Umbilical cord (tissue), 2 donors: Measurements from ENCODE around the gene COPS9. TPM values are rescaled to one million over a fixed set of nuclear protein-coding genes. Genes with fewer than 3 reads are reported as not detected.
A peak's percentile ranks its signal among the peaks of the same experiment; 100 is the strongest.

ENCODE experiments used
- DNase-seq: peaks from one replicate; pipeline ENCODE4 v3.0.0-alpha.2; 2015; ENCODE audit warnings: low spot score
- total RNA-seq: library from RNA; depleted of rRNA; stranded (reverse); fragments of >200 nt; gene quantifications from one replicate; pipeline ENCODE4 v1.2.3, GENCODE V29; 2014; ENCODE audit warnings: low replicate concordance; ENCODE audit not compliant: insufficient read depth

COPS9 gene
- total RNA-seq, 1 donor from 2014 or later: 18.5 TPM

DNA sequence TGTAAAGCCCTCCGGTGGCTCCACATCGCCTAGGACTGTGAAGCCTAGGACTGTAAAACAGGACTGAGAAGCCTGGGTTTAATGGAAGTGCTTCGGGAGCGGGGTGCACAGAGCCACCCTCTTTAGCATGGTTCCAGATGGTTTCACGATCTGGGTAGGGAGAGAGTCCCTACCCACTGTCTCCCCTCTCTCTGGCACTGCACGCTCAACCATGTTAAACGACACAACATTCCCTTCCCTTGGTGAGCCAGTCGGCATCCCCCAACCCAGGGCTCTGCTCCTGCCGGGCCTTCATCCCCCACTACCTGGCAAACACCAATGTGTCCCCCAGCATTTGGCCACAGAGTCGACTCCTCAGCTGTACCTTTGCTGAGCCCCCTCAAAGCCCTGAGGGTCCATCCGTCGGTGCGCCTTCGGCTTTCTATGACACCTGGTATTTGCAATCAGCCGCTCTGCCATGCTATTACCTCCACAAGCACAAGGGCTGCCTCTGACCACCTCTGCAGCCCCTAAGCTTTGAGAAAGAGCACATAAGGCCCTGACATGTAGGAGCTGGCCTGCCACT, 1.1 kb downstream of the COPS9 start:
- DNase-seq: no peak

DNA sequence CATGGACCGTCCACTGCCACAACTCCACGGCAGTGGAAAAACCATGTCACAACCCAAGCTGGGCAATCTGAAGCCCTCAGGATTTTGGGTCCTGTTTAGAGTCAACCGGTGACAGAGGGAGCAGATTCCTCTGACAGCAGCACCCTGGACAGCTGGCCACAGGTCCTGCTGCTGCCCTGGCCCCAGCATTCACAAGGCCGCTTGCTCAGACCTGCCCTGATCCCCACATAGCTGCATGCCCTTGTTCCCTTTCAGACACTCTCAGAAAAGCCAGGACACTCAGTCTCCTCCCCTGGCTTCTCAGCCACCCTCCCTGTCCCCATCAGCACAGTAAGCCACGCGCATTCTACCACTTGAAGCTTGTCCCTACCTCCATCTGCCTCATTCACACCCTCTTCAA, 1.6 kb downstream of the COPS9 start:
- DNase-seq: no peak

DNA sequence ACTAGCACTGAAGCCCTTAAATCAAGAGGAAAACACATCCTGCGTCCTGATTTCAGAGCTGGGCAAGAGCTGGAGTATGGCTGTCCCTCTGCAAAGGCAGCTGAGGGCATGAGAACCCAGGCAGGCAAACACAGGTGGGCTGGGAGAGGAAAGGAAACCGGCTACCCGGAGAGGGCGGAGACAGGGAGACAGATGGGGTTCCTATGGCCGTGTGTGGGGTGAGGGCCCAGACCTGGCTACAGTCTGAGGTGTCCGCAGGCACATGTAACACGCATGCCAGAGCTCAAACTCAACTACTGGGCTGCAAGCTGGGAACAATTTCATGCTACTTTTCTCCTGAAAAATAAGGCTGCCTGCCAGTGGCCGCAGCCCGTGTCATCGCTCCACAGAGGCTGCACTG, 2.7 kb downstream of the COPS9 start:
- DNase-seq: no peak

DNA sequence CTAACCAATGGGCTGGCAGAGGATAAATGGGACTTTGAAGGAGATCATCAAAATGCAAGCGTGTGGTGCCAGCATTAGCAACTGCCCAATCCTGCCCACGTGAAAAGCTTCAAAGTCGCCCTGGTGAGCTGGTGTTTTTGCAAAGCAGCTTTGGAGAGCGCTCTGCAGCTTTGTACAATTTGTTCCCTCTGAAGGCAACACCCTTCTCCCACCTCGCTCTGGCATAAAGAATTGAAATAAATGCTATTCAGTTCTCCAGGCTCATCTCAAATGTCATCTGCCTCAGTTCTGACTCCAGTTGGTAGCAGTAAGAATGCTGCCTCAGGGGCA, 3.5 kb downstream of the COPS9 start:
- no peak for DNase-seq

DNA sequence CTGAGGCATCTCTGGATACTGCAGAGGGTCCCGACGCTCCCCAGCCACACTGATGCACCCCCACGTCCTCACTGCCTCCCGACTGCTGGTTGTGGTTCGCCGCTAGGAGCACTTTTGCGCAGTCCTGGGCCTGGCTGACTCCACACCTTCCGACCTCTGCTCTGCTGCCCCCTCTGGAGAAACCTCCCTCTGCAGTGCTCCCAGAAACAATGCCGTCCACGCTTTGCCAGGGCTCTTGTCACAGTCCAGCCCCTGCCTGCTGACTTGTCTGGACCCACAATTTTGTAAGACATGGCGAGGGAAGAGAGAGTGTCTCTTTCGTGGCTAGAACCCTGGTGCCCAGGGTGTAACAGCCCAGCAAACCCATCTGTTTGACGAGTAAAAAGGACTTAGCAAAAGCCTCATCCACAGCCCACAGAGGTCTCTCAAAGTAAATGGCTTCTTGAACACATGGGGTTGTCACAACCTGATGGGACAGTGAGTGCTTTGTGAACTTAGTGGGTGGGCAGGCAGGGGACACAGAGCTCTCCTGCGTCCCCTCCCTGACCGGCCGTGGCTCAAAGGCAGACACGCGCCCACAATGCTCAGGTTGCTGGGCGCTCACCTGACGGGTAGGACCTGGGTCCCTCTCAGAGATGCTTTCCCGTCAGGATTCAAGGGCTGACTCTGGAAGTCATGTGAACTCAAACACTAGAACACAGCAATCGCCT, 4.0 kb downstream of the COPS9 start:
- DNase-seq: no peak

DNA sequence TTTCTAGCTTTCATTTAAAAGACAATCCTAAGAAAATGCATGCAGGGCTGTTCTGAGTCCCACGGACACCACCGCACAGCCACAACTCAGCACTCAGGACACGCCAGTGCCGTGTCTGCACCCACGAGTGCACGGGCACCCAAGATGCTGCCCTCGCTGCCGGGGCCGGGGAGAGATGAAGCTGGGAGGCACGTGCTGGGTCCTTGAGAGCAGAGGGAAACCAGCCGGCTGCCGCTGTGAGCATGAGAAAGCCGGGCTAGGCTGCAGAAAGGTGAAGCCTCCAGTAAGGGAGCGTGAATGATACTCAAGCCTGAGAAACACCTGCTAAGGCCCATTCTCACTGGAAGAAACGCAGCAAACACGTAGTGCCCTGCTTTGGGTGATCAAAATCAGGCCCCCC, 4.8 kb downstream of the COPS9 start:
- no peak for DNase-seq

DNA sequence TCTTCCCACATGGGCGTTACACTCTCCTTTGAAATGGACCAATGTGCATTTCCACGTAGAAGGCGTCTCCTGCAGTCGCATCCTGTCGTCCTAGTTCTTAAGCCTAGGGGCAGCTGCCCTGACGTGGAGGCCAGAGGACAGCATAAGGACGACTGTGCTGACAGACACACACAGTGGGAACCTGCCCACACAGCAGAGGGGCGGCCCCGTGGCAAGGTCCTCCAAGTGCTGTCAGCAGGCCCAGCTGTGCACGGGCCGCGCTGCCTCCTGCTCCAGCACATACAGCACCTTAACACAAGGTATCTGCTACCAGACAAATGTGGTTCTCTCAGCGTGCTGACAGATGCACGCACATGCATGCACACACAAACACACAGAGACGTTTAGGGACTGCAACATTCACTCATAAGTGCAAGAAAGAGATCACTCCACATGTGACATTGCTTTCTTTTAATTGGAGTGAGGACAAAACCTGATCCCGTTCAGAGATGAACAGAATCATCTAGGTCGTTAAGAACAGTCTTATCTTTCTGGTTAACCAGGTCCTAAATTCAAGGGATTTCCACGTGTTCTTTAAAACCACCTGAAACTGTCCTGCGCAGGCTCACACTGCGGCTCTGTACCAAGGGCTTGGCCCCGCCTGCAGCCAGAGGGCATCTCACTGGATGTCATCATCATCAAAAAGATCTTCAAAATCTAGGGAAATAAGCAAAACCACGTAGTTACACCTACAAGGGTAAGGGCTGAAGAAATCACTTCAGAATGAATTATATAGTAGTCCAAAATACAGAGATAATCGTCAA, 5.5 kb downstream of the COPS9 start:
- DNase-seq: no peak

DNA sequence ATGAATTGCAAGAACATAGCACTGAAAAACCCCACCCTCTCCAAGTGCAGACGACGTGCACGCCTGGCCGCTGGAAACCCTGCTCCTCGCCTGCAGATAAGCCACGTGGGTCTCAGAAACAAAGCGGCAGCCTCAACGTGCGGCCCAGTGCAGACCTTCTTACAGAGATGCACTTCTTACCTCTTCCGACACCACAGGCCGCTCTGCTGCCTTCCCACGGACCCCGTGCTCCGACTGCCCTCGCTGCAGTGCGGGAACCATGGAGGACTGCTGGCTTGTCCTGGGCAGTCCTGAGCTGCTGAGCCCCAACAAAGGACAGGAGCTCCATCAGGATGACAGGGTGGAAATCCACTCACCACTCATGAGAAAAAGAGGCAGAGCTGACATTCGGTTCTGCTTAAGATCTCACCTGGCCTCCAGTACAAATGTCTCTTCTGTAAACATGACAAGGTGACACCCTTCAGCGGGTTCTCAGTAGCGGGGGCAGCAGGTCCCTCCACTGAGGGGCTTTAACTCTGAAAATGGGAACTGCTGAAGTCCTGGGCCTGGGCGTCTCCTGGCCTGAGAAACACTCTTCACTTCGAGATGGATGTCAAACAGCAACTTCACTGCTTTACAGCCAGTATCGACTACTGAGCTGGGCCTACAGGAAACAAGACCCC, 6.2 kb downstream of the COPS9 start:
- DNase-seq: no peak

DNA sequence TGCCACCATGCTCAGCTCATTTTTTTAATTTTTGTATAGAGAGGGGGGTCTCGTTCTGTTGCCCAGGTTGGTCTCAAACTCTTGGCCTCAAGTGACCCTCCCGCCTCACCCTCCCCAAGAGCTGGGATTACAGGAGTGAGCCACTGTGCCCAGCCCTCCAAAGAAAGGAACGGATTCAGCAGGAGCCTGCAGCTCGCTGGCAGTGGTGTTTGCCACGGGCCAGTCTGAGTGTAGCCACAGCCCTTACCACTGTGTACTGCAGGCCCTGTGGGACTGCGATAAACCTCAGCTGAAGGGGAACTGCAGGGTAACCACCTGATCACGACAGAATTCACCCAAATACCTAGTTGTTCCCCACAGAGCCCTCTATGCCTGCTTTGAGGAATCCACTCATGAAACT, 6.8 kb downstream of the COPS9 start:
- DNase-seq: no peak

DNA sequence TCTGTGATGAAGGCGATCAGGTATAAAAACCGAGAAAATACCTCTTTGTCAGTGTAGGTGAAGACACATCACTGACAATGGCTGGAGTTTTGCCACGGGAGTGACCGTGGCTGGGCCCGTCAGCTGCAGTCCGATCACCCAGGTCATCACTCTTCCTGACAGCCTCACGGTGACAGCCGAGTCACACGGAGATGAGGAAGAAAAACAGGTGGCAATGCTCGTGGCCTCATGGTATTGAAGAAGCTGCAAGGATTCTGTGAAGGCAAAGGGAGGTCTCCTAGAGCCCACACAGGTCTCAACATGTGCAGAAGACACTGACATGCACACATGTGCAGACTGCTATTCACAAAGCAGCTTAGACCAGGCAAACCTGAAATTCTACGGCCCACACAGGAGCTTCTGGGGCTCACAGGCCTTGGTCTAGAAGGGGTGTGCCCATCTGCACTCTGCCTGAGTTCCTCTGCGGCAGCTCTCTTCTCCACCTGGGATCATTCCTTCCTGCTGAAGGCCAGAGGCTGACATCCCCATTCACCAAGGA, 7.4 kb downstream of the COPS9 start:
- DNase-seq: peak; percentile 80

DNA sequence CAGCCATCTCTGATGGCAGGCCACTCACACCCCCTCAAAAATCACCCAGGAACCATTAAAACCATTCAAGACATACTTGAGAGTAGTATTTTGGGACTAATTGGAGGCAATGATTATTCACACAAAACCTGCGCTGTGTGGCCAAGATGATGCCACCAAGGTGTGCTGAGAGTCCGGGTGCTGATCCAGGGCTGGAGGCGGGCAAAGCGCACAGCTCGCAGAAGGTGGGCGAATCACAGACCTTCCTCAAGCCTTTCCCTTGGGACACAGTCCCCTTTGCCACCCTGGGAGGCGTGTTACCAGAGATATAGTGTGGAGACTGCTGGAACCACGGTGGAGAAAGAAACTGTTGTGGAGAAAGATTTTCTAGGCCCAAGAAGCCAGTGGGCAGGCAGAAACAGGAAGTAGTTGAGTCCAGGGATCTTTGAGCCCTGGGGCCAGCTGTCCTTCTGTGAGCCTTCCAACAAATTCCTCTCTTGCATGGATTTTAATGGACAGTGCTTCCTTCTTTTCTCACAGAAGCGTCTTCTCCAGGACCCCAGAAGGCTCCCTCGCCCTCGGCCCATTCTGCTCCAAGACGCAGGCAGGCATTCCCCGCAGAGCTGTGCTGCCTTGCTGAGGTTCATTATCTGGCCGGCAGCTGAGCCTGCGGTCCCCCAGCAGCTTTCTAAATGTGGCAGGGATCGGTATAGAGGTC, 8.0 kb downstream of the COPS9 start:
- no peak for DNase-seq

DNA sequence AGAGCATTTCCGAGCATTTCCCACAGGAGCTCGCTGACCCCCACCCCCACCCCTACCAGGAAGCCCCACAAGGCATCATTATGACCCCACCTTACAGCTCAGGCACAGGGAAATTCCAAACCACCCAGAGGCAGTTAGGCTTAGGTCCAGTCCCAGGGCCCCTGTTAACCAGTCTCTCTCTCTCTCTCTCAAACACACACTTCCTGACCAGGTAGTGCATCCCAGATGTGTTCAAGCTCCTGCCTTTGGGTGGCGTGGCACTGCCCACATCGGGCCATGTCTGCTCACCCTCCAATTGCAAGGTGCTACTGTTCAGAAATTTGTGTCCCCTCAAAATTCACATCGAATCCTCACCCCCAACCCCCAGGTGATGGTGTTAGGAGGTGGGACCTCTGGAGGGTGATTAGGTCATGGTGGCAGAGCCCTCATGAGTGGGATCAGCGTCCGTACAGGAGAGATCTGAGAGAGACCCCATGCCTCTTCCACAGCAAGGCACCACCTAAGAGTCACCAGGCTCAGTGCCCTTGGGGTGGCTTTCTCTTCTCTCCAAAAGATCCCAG, 8.8 kb downstream of the COPS9 start:
- no peak for DNase-seq

DNA sequence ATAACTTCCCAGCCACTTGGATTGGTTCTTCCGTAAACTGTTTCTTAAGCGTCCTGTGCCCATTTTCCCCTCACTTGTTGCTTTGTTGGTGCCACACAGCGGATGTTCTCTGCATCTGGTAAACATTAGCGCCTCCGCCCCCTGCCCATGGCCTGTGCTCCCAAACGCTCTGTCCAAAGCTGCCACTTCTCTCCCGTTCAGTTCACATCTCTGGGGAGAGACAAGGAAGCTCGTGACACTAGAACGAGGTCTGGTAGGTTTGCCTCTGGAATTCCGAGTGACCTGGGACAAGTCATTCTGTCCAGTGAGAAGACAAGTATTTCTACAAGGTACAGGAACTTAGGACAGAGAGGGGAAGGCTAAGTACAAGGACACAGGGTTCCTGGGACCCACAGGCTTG, 9.4 kb downstream of the COPS9 start:
- DNase-seq: no peak

DNA sequence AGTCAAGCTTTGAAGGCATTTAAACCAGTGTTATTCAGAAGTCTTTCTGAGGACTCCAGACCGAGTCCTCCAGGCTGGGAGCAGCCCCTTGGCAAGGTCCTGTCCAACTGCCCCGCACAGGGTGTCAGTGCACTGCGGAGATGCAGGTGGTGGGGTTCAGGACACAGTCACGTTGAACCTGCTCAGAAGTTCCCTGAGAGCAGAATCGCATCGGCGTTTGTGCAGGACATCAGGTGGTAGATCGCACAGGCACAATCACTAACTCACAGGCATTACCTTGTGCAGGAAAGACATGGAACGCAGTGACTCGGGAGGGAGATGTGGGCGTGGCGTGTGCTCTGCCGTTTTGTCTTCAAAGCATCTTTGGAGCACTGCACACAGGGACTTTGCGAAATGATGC, 10.4 kb downstream of the COPS9 start:
- no peak for DNase-seq

DNA sequence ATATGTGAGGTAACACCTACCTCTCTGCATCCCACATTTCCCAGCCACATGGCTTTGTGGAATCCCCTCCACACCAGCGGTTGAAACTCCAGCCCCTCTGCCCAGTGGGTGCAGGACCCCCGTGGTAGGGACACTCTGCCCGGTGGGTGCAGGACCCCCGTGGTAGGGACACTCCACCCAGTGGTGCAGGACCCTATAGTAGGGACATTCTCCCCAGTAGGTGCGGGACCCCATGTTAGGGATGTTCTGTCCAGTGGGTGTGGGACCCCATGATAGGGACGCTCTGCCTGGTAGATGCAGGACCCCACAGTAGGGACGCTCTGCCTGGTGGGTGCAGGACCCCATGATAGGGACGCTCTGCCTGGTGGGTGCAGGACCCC, 11.5 kb downstream of the COPS9 start:
- DNase-seq: no peak

DNA sequence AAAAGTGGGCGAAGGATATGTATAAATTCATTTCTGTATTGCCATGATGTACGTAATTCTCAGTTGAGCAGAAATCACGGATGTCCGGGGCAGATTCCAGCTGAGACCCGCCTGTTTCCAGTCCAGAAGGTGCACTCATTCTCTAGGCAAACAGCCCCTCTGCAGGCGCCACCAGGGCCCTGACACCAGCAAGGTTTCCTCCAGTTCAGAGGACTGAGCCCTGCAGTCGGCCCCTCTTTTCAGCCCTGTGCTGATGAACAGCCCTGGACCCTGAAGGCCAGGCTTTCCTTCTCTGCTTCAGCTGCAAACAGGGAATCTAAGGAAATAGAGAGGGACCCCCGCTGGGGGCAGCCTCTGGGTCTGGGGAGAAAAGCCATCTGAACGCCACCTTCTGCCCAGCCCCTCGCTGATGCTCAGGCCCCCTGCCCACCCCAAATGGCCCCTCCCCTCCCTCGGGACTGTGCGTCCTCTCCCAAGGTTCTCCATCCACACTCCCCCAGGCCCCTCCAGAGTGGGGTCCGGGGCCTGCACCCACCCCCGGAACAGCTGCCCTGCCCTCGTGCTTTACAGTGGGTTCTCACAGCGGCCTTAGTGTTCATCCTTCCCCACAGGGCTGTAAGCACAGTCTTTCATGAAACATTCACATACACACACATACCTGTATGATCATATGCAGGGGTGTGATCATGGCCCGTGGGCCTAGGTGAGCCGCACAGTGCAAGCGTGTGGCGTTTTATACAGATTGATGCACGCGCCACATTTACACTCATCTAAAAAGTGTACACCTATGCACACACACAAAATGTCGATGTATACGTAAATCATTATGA, 12.1 kb downstream of the COPS9 start:
- DNase-seq: no peak

DNA sequence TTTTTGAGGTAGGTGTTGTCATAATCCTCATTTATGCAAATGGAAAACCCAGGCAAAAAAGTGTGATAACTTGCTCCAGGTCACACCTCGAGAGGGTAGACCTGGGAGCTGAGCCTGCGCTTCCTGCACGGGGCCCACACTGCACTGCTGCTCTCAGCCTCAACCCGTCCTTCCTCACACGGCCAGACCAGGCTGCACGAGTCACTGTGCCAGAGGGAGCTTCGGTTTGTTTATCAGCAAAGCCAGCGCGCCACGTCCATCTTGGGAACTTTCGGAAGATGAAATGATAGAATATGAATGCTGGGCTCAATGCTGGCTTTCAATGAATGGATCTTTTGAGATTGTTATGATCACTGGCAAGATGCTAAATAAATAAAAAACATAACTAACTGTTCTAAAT, 14.4 kb downstream of the COPS9 start:
- DNase-seq: no peak

DNA sequence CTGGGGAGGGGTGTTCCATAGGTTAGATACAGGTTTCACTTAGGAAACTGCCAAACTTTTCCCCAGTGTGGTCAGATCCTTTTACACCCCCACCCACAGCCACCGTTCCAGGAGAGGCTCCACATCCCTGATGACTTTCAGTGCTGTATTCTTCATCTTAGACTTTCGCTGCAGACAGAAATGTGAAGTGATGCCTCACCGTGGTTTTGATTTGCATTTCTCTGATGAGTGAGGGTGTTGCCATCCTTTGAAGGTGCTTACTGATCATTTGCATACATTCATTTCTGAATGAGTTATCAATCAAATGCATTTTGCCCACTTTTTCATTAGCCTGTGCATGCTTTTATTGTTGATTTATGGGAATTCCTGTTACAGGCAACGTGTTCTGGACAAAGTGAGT, 14.9 kb downstream of the COPS9 start:
- DNase-seq: no peak

DNA sequence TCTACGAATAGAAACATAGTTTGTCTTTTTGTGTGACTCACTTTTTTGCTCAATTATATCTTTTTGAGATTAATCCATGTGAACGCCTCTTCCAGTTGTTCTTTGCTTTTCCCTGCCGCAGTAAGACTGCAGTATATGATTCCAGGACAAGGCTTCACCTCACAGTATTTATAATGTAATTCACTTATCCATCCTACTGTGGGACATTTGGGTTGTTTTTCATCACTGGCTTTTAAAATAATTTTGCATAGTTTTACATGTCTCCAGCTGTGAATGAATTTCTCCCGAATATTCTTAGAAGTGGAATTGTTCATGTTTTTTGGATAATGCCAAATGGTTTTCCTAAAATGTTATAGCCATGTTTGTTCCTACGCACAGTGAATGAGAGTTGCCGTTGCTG, 21.9 kb downstream of the COPS9 start:
- DNase-seq: no peak

DNA sequence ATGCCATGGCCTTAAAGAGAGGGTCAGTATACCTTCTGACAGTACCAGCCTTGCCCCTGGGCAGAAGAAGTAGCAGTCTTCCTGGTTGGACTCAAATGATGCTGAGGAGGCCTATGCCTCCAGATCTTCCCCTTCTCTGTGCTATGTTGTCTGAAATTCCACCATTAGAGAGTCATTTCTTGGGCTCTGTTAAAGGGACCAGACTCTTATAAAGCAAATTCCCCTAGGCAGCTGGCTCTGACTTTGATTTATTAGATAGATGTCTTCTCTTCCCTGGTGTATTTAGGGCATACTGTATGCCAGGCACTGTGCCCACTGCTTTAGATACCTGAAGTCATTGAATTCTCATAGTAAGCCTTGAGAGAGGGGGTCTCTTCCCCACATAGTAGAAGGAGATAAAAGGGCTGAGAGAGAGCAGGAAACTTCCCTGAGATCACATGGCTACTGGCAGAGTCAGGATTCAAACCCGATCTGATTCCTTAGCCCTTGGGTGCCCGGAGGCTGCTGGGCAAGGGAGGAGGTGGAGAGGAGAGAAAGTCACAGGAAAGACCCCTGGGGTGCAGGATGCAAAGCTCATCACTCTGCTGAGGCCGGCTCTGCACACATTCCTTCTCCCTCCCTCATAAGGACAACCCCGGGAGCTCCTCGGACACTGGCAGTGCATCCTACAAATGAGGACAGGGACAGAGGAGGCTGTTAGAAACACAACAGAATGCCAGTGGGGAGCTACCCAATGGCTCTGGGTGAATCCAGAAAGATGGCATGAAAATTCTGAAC, 23.0 kb downstream of the COPS9 start:
- no peak for DNase-seq
